Measurements from ENCODE around the gene PKD1L1. TPM values are rescaled to one million over a fixed set of nuclear protein-coding genes. Genes with fewer than 3 reads are reported as not detected.
"Not testable (repeated sequence)": the region's sequence is repeated elsewhere in the genome, so short reads cannot be mapped to it uniquely, and the experiment has no call there.

Gene PKD1L1
- polyA plus RNA-seq, 4 donors: 0.11 to 0.27 (median 0.21) TPM

GRCh38 chr7:47799524-47799923, 148.7 kb downstream of the PKD1L1 start:
- no peak for DNase-seq (ENCODE audit: low read depth in 4 of 4, low spot score in 3 of 4)

GRCh38 chr7:47796347-47796746, 151.9 kb downstream of the PKD1L1 start:
- no peak for DNase-seq (ENCODE audit: low read depth in 4 of 4, low spot score in 3 of 4)

GRCh38 chr7:47795631-47796030, 152.6 kb downstream of the PKD1L1 start:
- no peak for DNase-seq (ENCODE audit: low read depth in 4 of 4, low spot score in 3 of 4)

- not testable (repeated sequence) for DNase-seq (ENCODE audit: low read depth in 4 of 4, low spot score in 3 of 4)
These were observed 153.1 kb downstream of the PKD1L1 start for GRCh38 chr7:47795126-47795525.

- DNase-seq (ENCODE audit: low read depth in 4 of 4, low spot score in 3 of 4): no peak
These were observed 154.2 kb downstream of the PKD1L1 start for GRCh38 chr7:47794016-47794415.

- DNase-seq (ENCODE audit: low read depth in 4 of 4, low spot score in 3 of 4): not testable (repeated sequence)
These were observed 155.1 kb downstream of the PKD1L1 start for GRCh38 chr7:47793186-47793585.

GRCh38 chr7:47792521-47793121, 155.6 kb downstream of the PKD1L1 start:
- DNase-seq (ENCODE audit: low read depth in 4 of 4, low spot score in 3 of 4): no peak

- no peak for DNase-seq (ENCODE audit: low read depth in 4 of 4, low spot score in 3 of 4)
These were observed 156.6 kb downstream of the PKD1L1 start for GRCh38 chr7:47791682-47792081.

- no peak for DNase-seq (ENCODE audit: low read depth in 4 of 4, low spot score in 3 of 4)
These were observed 160.2 kb downstream of the PKD1L1 start for GRCh38 chr7:47788083-47788482.

GRCh38 chr7:47787249-47788069, 160.8 kb downstream of the PKD1L1 start:
- no peak for DNase-seq (ENCODE audit: low read depth in 4 of 4, low spot score in 3 of 4)

- DNase-seq (ENCODE audit: low read depth in 4 of 4, low spot score in 3 of 4): peak in 1 of 4 donors; percentile 30
These were observed 161.6 kb downstream of the PKD1L1 start for GRCh38 chr7:47786557-47787248.

- DNase-seq (ENCODE audit: low read depth in 4 of 4, low spot score in 3 of 4): no peak
These were observed 162.2 kb downstream of the PKD1L1 start for GRCh38 chr7:47785923-47786556.

- no peak for DNase-seq (ENCODE audit: low read depth in 4 of 4, low spot score in 3 of 4)
These were observed 164.6 kb downstream of the PKD1L1 start for GRCh38 chr7:47783456-47784223.

GRCh38 chr7:47782792-47783191, 165.5 kb downstream of the PKD1L1 start:
- DNase-seq (ENCODE audit: low read depth in 4 of 4, low spot score in 3 of 4): no peak

GRCh38 chr7:47782022-47782421, 166.2 kb downstream of the PKD1L1 start:
- DNase-seq (ENCODE audit: low read depth in 4 of 4, low spot score in 3 of 4): no peak

- no peak for DNase-seq (ENCODE audit: low read depth in 4 of 4, low spot score in 3 of 4)
These were observed 167.7 kb downstream of the PKD1L1 start for GRCh38 chr7:47780555-47780954.

GRCh38 chr7:47779341-47779771, 168.9 kb downstream of the PKD1L1 start:
- no peak for DNase-seq (ENCODE audit: low read depth in 4 of 4, low spot score in 3 of 4)

- DNase-seq (ENCODE audit: low read depth in 4 of 4, low spot score in 3 of 4): no peak
These were observed 170.1 kb downstream of the PKD1L1 start for GRCh38 chr7:47778153-47778661.

GRCh38 chr7:47777531-47778152, 170.6 kb downstream of the PKD1L1 start:
- no peak for DNase-seq (ENCODE audit: low read depth in 4 of 4, low spot score in 3 of 4)

- no peak for DNase-seq (ENCODE audit: low read depth in 4 of 4, low spot score in 3 of 4)
These were observed 171.9 kb downstream of the PKD1L1 start for GRCh38 chr7:47776335-47776734.
